ENCODE data around the gene CCDC57. TPM values are rescaled to one million over a fixed set of nuclear protein-coding genes. Genes with fewer than 3 reads are reported as not detected.

The CCDC57 gene
- polyA plus RNA-seq, 1 donor from 2014 or later = 70.9 TPM

DNA sequence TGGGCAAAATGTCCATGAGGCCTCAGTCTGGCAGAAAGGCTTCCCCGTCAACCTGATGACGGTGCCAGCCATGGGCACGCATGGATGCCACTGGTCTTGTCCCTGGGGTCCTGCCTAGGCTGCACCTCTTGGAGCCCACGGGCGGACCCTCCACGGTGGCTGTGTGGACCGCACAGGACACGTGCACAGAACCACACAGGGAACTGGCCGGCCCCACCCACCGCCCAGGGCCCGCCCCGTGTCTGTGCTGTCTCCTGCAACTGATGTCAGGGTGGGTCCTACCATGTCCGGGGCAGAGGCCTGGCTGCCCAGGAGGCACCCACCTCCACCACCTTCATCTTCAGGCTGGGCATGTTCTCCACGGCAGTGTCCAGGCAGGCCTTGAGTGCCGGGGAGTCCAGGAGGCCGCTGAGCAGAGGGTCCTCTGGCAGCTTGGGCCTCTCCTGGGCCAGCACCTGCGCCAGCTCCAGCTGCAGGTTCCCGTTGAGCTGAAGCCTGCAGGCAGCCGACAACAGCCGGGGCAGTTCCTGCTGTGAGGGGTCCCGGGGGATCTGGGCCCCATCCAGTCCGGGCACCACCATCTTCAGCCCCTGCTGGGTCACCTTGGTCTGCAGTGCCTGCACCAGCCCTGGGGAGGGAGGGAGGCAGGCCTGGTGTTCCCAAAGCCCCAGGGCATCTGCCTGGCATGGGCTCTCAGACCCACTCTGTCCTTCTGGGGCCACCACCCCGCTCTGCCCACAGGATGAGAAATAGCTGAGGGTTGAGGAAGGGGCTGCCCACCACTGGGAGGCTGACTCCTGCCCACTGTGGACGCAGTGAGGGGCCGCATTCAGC lies 126.5 kb downstream of the CCDC57 start:
- H3K9ac ChIP-seq (ENCODE audit: low read length) = no peak overlapping the region
- H3K9me2 ChIP-seq (ENCODE audit: insufficient read depth, low read length) = no peaks in the 10 kb centered on the region
- H3K79me2 ChIP-seq (replicated peaks; ENCODE audit: insufficient read depth, low read length) = no peaks in the 10 kb centered on the region
- H3K27ac ChIP-seq (ENCODE audit: low read length) = no peak overlapping the region
- no peak overlapping the region for H2AFZ ChIP-seq (ENCODE audit: low read depth, low read length)
- no peaks in the 10 kb centered on the region for H3K36me3 ChIP-seq (ENCODE audit: insufficient read depth, low read length)
- no peaks in the 10 kb centered on the region for H4K20me1 ChIP-seq (ENCODE audit: insufficient read depth)
- H3K4me3 ChIP-seq (ENCODE audit: low read length) = no peak overlapping the region
- H3K4me2 ChIP-seq (ENCODE audit: low read length) = no peak overlapping the region
- no peaks in the 10 kb centered on the region for H3K27me3 ChIP-seq (ENCODE audit: insufficient read depth, low read depth, low read length)
- H3K9me3 ChIP-seq (ENCODE audit: low read length) = no peaks in the 10 kb centered on the region
- H3F3A ChIP-seq (ENCODE audit: insufficient read depth, low read length, poor library complexity, severe bottlenecking) = no peaks in the 10 kb centered on the region
- TF ChIP-seq, protein P1, sequence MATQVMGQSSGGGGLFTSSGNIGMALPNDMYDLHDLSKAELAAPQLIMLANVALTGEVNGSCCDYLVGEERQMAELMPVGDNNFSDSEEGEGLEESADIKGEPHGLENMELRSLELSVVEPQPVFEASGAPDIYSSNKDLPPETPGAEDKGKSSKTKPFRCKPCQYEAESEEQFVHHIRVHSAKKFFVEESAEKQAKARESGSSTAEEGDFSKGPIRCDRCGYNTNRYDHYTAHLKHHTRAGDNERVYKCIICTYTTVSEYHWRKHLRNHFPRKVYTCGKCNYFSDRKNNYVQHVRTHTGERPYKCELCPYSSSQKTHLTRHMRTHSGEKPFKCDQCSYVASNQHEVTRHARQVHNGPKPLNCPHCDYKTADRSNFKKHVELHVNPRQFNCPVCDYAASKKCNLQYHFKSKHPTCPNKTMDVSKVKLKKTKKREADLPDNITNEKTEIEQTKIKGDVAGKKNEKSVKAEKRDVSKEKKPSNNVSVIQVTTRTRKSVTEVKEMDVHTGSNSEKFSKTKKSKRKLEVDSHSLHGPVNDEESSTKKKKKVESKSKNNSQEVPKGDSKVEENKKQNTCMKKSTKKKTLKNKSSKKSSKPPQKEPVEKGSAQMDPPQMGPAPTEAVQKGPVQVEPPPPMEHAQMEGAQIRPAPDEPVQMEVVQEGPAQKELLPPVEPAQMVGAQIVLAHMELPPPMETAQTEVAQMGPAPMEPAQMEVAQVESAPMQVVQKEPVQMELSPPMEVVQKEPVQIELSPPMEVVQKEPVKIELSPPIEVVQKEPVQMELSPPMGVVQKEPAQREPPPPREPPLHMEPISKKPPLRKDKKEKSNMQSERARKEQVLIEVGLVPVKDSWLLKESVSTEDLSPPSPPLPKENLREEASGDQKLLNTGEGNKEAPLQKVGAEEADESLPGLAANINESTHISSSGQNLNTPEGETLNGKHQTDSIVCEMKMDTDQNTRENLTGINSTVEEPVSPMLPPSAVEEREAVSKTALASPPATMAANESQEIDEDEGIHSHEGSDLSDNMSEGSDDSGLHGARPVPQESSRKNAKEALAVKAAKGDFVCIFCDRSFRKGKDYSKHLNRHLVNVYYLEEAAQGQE (IDR thresholded peaks at IDR 0.05; ENCODE audit: borderline replicate concordance) = no peak
- TF ChIP-seq EP300 (conservative IDR thresholded peaks at IDR 0.05; ENCODE audit: poor library complexity, severe bottlenecking) (no peak), SMC3 (conservative IDR thresholded peaks at IDR 0.05; ENCODE audit: poor library complexity) (no peak), POLR2AphosphoS5 (IDR thresholded peaks at IDR 0.05) (no peak), TAF1 (IDR thresholded peaks at IDR 0.05; ENCODE audit: low read depth) (no peak), MXI1 (conservative IDR thresholded peaks at IDR 0.05; ENCODE audit: poor library complexity, severe bottlenecking) (no peak), EZH2 (IDR thresholded peaks at IDR 0.05; ENCODE audit: borderline replicate concordance, insufficient read depth, low read length, poor library complexity, severe bottlenecking) (no peak), RAD21 (conservative IDR thresholded peaks at IDR 0.05) (no peak)
- TF ChIP-seq, protein P2, sequence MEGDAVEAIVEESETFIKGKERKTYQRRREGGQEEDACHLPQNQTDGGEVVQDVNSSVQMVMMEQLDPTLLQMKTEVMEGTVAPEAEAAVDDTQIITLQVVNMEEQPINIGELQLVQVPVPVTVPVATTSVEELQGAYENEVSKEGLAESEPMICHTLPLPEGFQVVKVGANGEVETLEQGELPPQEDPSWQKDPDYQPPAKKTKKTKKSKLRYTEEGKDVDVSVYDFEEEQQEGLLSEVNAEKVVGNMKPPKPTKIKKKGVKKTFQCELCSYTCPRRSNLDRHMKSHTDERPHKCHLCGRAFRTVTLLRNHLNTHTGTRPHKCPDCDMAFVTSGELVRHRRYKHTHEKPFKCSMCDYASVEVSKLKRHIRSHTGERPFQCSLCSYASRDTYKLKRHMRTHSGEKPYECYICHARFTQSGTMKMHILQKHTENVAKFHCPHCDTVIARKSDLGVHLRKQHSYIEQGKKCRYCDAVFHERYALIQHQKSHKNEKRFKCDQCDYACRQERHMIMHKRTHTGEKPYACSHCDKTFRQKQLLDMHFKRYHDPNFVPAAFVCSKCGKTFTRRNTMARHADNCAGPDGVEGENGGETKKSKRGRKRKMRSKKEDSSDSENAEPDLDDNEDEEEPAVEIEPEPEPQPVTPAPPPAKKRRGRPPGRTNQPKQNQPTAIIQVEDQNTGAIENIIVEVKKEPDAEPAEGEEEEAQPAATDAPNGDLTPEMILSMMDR (IDR thresholded peaks at IDR 0.05; ENCODE audit: poor library complexity, severe bottlenecking) = no peak

DNA sequence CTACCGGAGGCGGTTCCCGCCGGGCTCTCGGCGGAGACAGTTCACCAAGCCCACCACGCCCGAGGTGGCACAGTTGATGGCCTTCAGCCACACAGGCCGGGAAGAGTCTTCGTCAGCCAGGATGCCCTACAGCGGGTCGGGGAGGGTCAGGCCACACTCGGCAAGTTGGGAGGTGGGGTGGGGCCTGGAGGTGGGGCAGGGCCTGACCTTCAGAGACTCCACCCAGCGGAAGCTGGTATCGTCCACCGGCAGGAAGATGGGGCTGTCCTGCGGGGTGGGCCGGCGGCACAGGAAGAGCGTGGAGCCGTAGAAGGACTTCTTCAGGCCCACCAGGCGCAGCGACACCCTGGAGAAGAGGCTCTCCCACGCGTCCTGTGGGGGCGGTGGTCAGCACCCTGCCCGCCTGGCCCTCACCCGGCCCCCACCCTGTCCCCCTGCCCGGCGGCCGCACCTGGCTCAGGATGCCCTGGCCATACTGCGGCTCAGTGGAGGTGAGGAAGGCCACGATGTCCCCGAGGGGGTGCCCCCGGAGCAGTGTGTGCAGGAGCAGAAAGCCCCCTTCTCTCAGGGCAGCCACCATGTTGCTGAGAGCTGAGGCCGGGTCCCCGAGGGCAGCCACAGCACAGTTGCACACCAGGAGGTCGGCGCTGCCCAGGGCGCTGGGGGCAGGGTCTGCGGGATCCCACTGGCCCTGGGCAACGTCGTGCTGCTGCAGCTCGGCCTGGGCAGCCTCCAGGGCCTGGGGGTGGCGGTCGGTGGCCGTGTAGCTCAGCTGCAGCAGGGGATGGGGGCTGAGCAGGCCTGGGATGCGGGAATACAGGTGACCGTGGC lies 127.4 kb downstream of the CCDC57 start:
- Histone ChIP-seq H2AFZ (ENCODE audit: low read depth, low read length) (no peak overlapping the region), H3K27ac (ENCODE audit: low read length) (no peak overlapping the region), H3K9me3 (ENCODE audit: low read length) (no peaks in the 10 kb centered on the region), H3K9ac (ENCODE audit: low read length) (no peak overlapping the region), H3K9me2 (ENCODE audit: insufficient read depth, low read length) (no peaks in the 10 kb centered on the region), H3F3A (ENCODE audit: insufficient read depth, low read length, poor library complexity, severe bottlenecking) (no peaks in the 10 kb centered on the region), H4K20me1 (ENCODE audit: insufficient read depth) (no peaks in the 10 kb centered on the region), H3K4me2 (ENCODE audit: low read length) (no peak overlapping the region), H3K4me3 (ENCODE audit: low read length) (no peak overlapping the region), H3K27me3 (ENCODE audit: insufficient read depth, low read depth, low read length) (no peaks in the 10 kb centered on the region), H3K79me2 (replicated peaks; ENCODE audit: insufficient read depth, low read length) (no peaks in the 10 kb centered on the region), H3K36me3 (ENCODE audit: insufficient read depth, low read length) (no peaks in the 10 kb centered on the region)
- TF ChIP-seq, protein P2 (IDR thresholded peaks at IDR 0.05; ENCODE audit: poor library complexity, severe bottlenecking) = no peak
- TF ChIP-seq TAF1 (IDR thresholded peaks at IDR 0.05; ENCODE audit: low read depth) (no peak), EZH2 (IDR thresholded peaks at IDR 0.05; ENCODE audit: borderline replicate concordance, insufficient read depth, low read length, poor library complexity, severe bottlenecking) (no peak), EP300 (conservative IDR thresholded peaks at IDR 0.05; ENCODE audit: poor library complexity, severe bottlenecking) (no peak), SMC3 (conservative IDR thresholded peaks at IDR 0.05; ENCODE audit: poor library complexity) (no peak), POLR2AphosphoS5 (IDR thresholded peaks at IDR 0.05) (no peak)
- TF ChIP-seq, protein P1 (IDR thresholded peaks at IDR 0.05; ENCODE audit: borderline replicate concordance) = no peak

All from neural cell (in vitro differentiated cells).